ENCODE data around the gene LTB4R.

- no peak for TF ChIP-seq CTCF (IDR thresholded peaks at IDR 0.05)
- TF ChIP-seq POLR2A (IDR thresholded peaks at IDR 0.05) = no peak
Observed at GRCh38 chr14:24270537-24271133, 40.7 kb upstream of the LTB4R start.
